HG02798 (cell line): ENCODE data around the gene EPHB6.

Experiments
- ATAC-seq: cut with Tn5 transposase; IDR thresholded peaks from one replicate; pipeline ENCODE4 v1.9.1; 2021; ENCODE audit warnings: mild to moderate bottlenecking; ENCODE audit not compliant: unreplicated experiment, poor library complexity

Gene EPHB6

DNA sequence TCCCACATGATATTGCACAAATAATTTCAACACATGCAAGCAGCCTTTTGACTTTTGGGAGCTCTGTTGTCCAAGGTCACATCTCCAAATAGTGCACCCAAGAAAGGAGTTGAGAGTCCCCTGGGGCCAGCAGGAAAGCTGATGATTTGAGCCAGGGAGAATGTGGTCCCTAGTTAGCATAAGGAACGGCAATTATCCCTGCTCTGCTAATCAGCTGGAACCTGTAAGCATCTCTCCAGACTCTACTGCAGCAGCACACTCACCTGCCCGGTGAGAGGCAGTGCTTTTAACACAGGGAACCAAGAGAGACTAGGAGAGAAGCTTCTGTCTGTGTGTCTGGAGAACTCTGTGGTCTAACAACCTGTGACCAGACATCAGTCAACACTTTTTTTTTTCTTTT lies 61.6 kb downstream of the EPHB6 start:
- ATAC-seq: no peak

DNA sequence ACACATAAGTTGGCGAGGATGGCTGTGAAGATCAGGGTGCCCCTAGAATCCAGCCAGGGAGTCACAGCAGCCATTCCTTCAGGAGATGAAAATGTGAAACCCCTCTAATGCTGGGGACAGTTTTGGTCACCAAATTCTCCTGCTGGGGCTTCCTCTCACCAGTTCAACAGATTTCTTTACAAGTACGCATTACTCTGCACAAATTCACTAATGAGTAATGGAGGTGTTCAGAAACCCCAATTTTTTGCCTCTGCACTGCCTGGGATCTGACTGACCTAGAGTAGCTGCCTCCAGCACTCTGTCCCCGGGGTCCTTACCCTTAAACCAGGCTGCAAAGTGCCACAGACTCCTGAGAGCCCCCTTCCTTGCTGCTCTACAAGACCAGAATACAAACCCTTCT lies 62.6 kb downstream of the EPHB6 start:
- no peak for ATAC-seq

DNA sequence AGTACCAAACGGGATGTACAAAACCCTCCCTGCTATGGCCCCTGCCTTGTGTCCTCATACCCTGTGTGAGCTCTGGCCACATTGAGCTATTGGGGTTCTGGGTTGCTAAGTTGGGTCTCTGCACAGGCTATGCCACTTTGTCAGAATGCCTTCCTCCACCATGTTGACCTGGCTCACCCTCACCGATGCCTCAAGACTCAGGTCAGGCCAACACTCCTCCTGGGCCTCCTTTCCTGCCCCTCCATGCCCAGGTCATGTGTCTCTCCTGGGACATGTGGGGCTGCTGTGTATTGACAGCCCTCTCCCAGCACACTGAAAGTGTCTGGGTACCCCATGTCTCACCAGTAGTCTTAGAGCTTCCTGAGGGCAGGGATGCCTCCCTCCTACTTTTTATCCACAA lies 64.0 kb downstream of the EPHB6 start:
- ATAC-seq: no peak

DNA sequence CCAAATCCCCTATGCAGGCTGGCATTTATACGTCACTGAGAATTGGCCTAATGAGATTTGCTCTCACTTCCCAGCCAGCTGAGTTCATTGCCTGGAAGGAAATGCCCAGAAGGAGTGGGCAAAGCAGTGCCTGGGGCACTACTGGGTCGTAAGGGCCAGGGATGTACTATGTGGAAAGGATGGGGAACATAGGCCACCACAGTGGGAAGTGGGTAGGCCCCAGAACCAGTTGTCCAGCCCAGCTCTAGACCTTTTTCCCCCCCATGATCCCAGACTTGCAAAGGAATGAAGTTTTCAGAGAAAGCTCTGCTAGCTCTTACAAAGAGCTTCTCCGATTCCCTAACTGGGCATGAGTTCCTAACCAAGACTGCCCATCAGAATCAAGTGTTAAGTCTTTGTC lies 64.8 kb downstream of the EPHB6 start:
- no peak for ATAC-seq
